ENCODE results near the gene JAM2.

The JAM2 gene

GRCh38 chr21:25722631-25723030, 83.6 kb downstream of the JAM2 start:
- DNase-seq, result no peak

- DNase-seq, result no peak
Observed at GRCh38 chr21:25732091-25732760, 93.2 kb downstream of the JAM2 start.

GRCh38 chr21:25733859-25734653, 95.0 kb downstream of the JAM2 start:
- no peak for DNase-seq

DNA sequence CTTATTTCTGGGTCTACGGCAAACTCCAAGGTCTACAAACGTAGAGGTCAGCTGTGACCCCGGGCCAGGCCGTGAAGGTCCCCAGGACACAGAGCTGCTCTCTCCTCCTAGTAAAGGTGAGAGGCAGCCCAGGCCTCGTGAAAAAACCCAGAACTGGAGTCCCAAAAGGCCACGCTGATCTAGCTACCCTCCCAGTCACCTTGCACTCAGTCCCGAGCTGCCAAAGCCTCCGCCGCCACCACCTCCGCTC, 95.5 kb downstream of the JAM2 start:
- DNase-seq, result no peak

GRCh38 chr21:25734904-25735645, 96.0 kb downstream of the JAM2 start, which contains the start of the genes ATP5PF and GABPA:
Gene ATP5PF, minus strand, starts transcription at chr21:25734904. Its CDS starts 5,110 bp downstream, at chr21:25729794.
Gene GABPA, plus strand, starts transcription at chr21:25734972. Its CDS starts 6,627 bp downstream, at chr21:25741599.
- peak; percentile 88 for DNase-seq

- no peak for DNase-seq
Observed at GRCh38 chr21:25735646-25736597, 96.9 kb downstream of the JAM2 start.

DNA sequence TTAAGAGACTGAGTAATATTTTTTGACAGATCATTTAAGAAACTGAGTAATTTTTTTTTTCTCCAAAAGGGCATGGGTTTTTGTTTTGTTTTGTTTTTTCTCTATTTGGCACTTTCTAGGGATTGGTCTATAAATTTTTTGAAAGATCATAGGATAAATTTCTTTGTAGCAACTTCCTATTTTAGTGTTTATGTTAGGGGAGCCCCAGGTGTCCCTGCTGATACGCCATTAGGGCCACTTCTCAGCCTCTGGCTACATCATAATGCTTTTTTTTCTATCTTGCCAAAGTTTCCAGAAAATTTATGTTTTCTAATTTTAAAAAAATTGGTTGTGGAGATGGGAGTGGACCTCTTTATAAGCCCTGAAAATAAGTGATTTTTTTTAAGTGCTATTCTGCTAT, 98.4 kb downstream of the JAM2 start:
- no peak for DNase-seq

GRCh38 chr21:25742900-25743299, 103.8 kb downstream of the JAM2 start:
- no peak for DNase-seq

GRCh38 chr21:25744854-25745253, 105.8 kb downstream of the JAM2 start:
- no peak for DNase-seq

- no peak for DNase-seq
Observed at GRCh38 chr21:25750085-25750484, 111.0 kb downstream of the JAM2 start.

GRCh38 chr21:25752416-25752815, 113.4 kb downstream of the JAM2 start:
- DNase-seq, result no peak

- DNase-seq, result no peak
Observed at GRCh38 chr21:25756190-25756932, 117.3 kb downstream of the JAM2 start.

DNA sequence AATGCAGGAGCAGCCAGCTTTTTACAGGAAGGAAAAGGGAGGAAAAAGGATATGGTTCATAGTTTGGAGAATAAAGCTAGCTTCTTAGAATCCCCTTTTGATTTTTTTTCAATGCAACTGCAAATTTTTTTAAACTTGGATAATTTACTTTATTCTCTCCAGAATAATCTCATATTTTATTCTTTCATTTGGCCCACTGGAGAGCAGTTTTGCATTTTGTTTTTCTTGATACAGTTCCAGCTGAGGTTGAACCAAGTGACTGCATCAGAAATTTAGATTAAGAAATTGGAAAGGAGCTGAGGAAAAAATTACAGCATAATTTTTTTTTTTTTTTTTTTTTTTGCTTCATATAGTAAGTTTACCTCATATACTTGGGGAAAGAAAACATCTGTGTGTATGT, 118.5 kb downstream of the JAM2 start:
- DNase-seq, result no peak

DNA sequence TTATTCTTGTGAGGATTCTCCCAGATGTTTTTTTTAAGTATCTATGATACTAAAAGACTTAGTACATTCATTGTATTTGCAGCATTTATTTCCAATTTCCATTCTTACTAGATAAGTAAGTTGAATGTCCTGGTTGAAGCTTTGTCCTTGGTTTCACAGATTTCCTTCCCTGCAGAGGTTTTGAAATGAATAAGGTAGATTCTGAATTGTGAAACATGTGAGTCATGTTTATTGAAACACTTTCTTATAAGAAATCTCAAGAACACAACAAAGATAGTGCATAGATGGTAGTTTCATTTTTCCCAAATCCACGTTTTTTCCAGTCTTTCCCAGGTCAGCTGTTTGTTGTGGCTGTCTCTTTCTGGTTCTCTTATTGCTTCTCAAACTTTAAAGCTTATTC, 120.5 kb downstream of the JAM2 start:
- DNase-seq, result no peak

DNA sequence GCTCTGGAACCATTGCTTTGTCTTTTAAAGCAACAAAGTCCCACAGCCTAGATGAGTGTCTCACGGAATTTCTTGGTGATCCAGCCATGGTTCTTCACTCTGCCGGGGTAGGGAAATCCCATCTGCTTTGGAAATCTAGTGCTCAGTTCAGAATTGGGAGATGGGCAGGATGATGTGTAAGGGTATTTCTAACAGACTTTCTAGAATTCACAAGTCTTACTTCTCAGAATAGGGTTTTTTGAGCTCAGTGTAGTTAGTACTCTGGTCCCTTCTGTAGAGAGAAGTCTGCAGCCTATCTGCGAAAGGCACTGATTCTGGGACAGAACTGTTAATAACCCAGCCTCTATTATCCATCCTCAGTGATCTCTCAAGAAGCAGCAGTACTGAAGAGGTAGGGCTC, 121.0 kb downstream of the JAM2 start:
- DNase-seq, result no peak

- DNase-seq, result no peak
Observed at GRCh38 chr21:25760677-25761076, 121.6 kb downstream of the JAM2 start.

GRCh38 chr21:25764065-25764464, 125.0 kb downstream of the JAM2 start:
- DNase-seq, result no peak
